OCI-LY7 (cell line): Measurements from ENCODE around the gene CDK14. TPM values are rescaled to one million over a fixed set of nuclear protein-coding genes. Genes with fewer than 3 reads are reported as not detected.

Source experiments
- BruUV-seq: library from RNA; stranded (reverse); fragments of 400-500 nt; replicated peaks from 2 replicates; lab custom pipeline; 2021; lab: Mats Ljungman, UMichigan
- CTCF ChIA-PET: fragments of 300-600 bp; sonication (Branson Sonifier 250); formaldehyde crosslinking; loops from one replicate; lab custom pipeline; 2022; ENCODE audit warnings: antibody characterized with exemption; ENCODE audit not compliant: unreplicated experiment; lab: Charles Lee
- POLR2A ChIA-PET: fragments of 300-600 bp; sonication (Branson Sonifier 250); formaldehyde crosslinking; loops from one replicate; lab custom pipeline; 2022; ENCODE audit warnings: antibody characterized with exemption; lab: Charles Lee
- DNase-seq: peaks from one replicate; pipeline ENCODE4 v3.0.0-alpha.2; 2015; ENCODE audit warnings: low spot score
- H2AFZ ChIP-seq: fragments of 200-600 bp; sonication (generic), shearing (Covaris generic); 2 replicates; pipeline ENCODE4 v1.6.1; 2014; ENCODE audit warnings: mild to moderate bottlenecking, antibody characterized with exemption, low read length, moderate library complexity
- H3K27ac ChIP-seq: fragments of 200-600 bp; sonication (generic); 2 replicates; pipeline ENCODE4 v1.5.1; 2014; ENCODE audit warnings: mixed run types, low read depth, mild to moderate bottlenecking, moderate library complexity, low read length, inconsistent platforms; ENCODE audit not compliant: poor library complexity, severe bottlenecking
- H3K36me3 ChIP-seq: fragments of 200-600 bp; sonication (generic); 2 replicates; pipeline ENCODE4 v1.6.1; 2014; ENCODE audit warnings: mild to moderate bottlenecking, antibody characterized with exemption, low read length, moderate library complexity, mixed read lengths; ENCODE audit not compliant: insufficient read depth
- H3K4me1 ChIP-seq: fragments of 200-600 bp; sonication (generic); 2 replicates; pipeline ENCODE4 v1.5.1; 2014; ENCODE audit warnings: mild to moderate bottlenecking, low read length; ENCODE audit not compliant: insufficient read depth, poor library complexity, severe bottlenecking
- H3K4me2 ChIP-seq: fragments of 200-600 bp; sonication (generic); 2 replicates; pipeline ENCODE4 v1.6.1; 2014; ENCODE audit warnings: mild to moderate bottlenecking, low read length
- H3K4me3 ChIP-seq: fragments of 200-600 bp; sonication (generic); 2 replicates; pipeline ENCODE4 v1.5.1; 2014; ENCODE audit warnings: mild to moderate bottlenecking, low read depth, low read length; ENCODE audit not compliant: poor library complexity, severe bottlenecking
- H3K79me2 ChIP-seq: fragments of 200-600 bp; sonication (generic); 2 replicates; pipeline ENCODE4 v1.6.1; 2016; ENCODE audit warnings: low read depth, mild to moderate bottlenecking, low read length, moderate library complexity, mixed read lengths; ENCODE audit not compliant: insufficient read depth
- H3K9me2 ChIP-seq: fragments of 200-600 bp; sonication (generic); 2 replicates; pipeline ENCODE4 v1.6.1; 2016; ENCODE audit warnings: mild to moderate bottlenecking, low read length, mixed read lengths; ENCODE audit not compliant: insufficient read depth
- H3K9me3 ChIP-seq: fragments of 200-600 bp; sonication (generic); 2 replicates; pipeline ENCODE4 v1.6.1; 2014; ENCODE audit warnings: mild to moderate bottlenecking, mixed run types, low read length, mixed read lengths
- H4K20me1 ChIP-seq: fragments of 200-600 bp; sonication (generic); 2 replicates; pipeline ENCODE4 v1.6.1; 2014; ENCODE audit warnings: mild to moderate bottlenecking, antibody characterized with exemption, low read length, moderate library complexity, mixed read lengths; ENCODE audit not compliant: insufficient read depth
- EZH2phosphoT487 ChIP-seq: fragments of 200-600 bp; sonication (generic); IDR thresholded peaks from 2 replicates; pipeline ENCODE4 v1.6.1; 2018; ENCODE audit warnings: low read depth, borderline replicate concordance, mild to moderate bottlenecking, mixed run types, antibody characterized with exemption, low read length, moderate library complexity, mixed read lengths
- intact Hi-C: fragments of 100-400 bp; cut with micrococcal nuclease; formaldehyde crosslinking; loops from one replicate; pipeline ENCODE4 v1.10.0; 2022; ENCODE audit not compliant: unreplicated experiment
- total RNA-seq, 2 experiments: library from RNA; depleted of rRNA in 1 of 2; stranded (reverse); fragments of >200 nt in 1 of 2; shearing (Covaris generic) in 1 of 2; gene quantifications; 2 replicates each; pipeline ENCODE4 v1.2.3, GENCODE V29; 2014 to 2022
- TF ChIP-seq, protein P1 (sequence below): fragments of 200-600 bp; sonication (generic); conservative IDR thresholded peaks from 2 replicates; pipeline ENCODE4 v1.5.1; 2014; ENCODE audit warnings: mild to moderate bottlenecking, antibody characterized with exemption, low read length, moderate library complexity, mixed read lengths

Gene CDK14
- total RNA-seq, 2 experiments from 2014 or later = 90.7 to 111 TPM

DNA sequence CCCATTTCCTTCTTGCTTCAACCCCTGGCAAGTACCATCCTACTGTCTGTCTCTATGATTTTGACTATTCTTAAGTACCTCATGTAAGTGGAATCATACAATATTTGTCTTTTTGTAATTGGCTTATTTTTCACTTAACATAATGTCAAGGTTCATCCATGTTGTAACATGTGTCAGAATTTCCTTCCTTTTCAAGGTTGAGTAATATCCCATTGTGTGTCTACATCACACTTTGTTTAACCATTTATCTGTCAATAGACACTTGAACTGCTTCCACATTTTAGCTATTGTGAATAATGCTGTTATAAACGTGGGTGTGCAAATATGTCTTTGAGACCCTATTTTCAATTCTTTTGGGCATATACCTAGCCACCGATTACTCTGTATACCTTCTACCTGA is 14.0 kb upstream of the CDK14 start:
- Histone ChIP-seq H3K4me3 (no peak overlapping the region), H3K79me2 (no peaks in the 10 kb centered on the region), H3K9me3 (no peaks in the 10 kb centered on the region), H3K36me3 (no peaks in the 10 kb centered on the region), H2AFZ (no peak overlapping the region), H3K4me2 (no peak overlapping the region), H3K4me1 (no peaks in the 10 kb centered on the region), H4K20me1 (no peaks in the 10 kb centered on the region), H3K27ac (no peak overlapping the region), H3K9me2 (no peaks in the 10 kb centered on the region)
- no TSS peak for BruUV-seq
- intact Hi-C loops = no loop called here
- DNase-seq = no peak
- ChIA-PET POLR2A (no interaction called here), CTCF (no interaction called here)
- no peak for TF ChIP-seq EZH2phosphoT487
- TF ChIP-seq, protein P1, sequence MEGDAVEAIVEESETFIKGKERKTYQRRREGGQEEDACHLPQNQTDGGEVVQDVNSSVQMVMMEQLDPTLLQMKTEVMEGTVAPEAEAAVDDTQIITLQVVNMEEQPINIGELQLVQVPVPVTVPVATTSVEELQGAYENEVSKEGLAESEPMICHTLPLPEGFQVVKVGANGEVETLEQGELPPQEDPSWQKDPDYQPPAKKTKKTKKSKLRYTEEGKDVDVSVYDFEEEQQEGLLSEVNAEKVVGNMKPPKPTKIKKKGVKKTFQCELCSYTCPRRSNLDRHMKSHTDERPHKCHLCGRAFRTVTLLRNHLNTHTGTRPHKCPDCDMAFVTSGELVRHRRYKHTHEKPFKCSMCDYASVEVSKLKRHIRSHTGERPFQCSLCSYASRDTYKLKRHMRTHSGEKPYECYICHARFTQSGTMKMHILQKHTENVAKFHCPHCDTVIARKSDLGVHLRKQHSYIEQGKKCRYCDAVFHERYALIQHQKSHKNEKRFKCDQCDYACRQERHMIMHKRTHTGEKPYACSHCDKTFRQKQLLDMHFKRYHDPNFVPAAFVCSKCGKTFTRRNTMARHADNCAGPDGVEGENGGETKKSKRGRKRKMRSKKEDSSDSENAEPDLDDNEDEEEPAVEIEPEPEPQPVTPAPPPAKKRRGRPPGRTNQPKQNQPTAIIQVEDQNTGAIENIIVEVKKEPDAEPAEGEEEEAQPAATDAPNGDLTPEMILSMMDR = no peak

DNA sequence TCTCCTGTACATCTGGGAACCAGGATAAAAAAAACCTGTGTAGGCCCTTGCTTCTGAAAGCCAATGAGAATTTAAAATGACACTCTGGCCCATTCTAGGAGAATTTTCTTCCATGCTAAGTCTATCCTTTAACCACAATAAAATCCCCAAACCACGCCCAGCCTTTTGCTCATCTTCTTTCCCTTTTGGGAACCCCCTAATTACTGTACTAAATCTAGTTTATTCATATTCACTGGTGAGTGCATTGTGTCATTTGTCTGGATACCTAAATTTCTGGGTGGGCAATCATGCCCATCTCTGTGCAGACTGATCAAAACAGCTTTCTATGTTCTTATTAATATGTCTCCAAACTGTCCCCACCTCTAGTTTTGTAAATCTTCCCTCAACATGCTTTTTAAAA is 11.7 kb upstream of the CDK14 start:
- Histone ChIP-seq H3K4me1 (no peaks in the 10 kb centered on the region), H4K20me1 (no peaks in the 10 kb centered on the region), H3K4me2 (no peak overlapping the region), H3K79me2 (no peaks in the 10 kb centered on the region), H3K9me3 (no peaks in the 10 kb centered on the region), H3K27ac (no peak overlapping the region), H3K4me3 (no peak overlapping the region), H2AFZ (no peak overlapping the region), H3K36me3 (no peaks in the 10 kb centered on the region), H3K9me2 (no peaks in the 10 kb centered on the region)
- POLR2A ChIA-PET = no interaction called here
- intact Hi-C loops = no loop called here
- no peak for DNase-seq
- CTCF ChIA-PET = interaction anchor here (0.6 kb wide), 1 partner anchor 34 kb away, joined by 3 read pairs; no protein-coding TSS in a partner anchor
- BruUV-seq = no TSS peak
- no peak for TF ChIP-seq EZH2phosphoT487
- TF ChIP-seq, protein P1 = no peak

DNA sequence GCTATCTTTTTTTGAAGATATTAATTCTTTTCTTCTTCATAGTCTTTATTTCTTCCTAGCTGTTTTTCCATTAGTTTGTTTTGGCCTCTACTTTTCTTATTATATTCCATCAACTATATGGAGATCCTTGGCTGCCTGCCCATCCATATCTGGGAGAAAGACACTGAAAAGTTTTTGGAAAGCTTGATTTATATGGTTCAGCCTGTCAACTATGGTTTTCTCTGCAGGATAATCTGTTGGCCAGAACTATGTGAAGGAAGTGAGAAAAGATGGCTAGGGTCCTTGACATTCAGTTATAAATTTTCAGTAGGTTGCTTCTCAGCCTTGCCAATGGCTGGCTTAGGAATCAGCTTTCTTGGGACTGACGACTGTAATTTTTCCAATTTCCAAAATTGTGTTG is 10.0 kb upstream of the CDK14 start:
- no peaks in the 10 kb centered on the region for H4K20me1 ChIP-seq
- H3K79me2 ChIP-seq = no peaks in the 10 kb centered on the region
- H3K9me2 ChIP-seq = no peaks in the 10 kb centered on the region
- no peak for TF ChIP-seq EZH2phosphoT487
- TF ChIP-seq, protein P1 = no peak
- no peak for DNase-seq
- H3K4me2 ChIP-seq = no peak overlapping the region
- no peaks in the 10 kb centered on the region for H3K4me1 ChIP-seq
- no peak overlapping the region for H3K27ac ChIP-seq
- CTCF ChIA-PET = no interaction called here
- no peak overlapping the region for H3K4me3 ChIP-seq
- H3K9me3 ChIP-seq = no peaks in the 10 kb centered on the region
- no TSS peak for BruUV-seq
- H2AFZ ChIP-seq = no peak overlapping the region
- POLR2A ChIA-PET = no interaction called here
- H3K36me3 ChIP-seq = no peaks in the 10 kb centered on the region
- intact Hi-C loops = no loop called here
